ENCODE data around the gene UBE2L3. TPM values are rescaled to one million over a fixed set of nuclear protein-coding genes. Genes with fewer than 3 reads are reported as not detected.
A peak's percentile ranks its signal among the peaks of the same experiment; 100 is the strongest.

UBE2L3 gene
- total and polyA plus RNA-seq, 2 of the 8 experiments (the other 6 are each of a cell fraction or from before 2014, with no cell fraction given): 63.5 to 90.0 TPM

GRCh38 chr22:21629255-21630149 is 62.0 kb downstream of the UBE2L3 start, which contains the start of gene YDJC (continued):
- TF ChIP-seq TEAD4 (IDR thresholded peaks at IDR 0.05; ENCODE audit: low read depth, low read length): no peak
- no peak for TF ChIP-seq TCF12 (IDR thresholded peaks at IDR 0.05; ENCODE audit: low read depth, low read length)
- TF ChIP-seq ZNF274 (IDR thresholded peaks at IDR 0.05; ENCODE audit: borderline replicate concordance, extremely low read depth, low read length): no peak
- no peak for TF ChIP-seq SRF (IDR thresholded peaks at IDR 0.05; ENCODE audit: low read depth, low read length)
- TF ChIP-seq YY1 (IDR thresholded peaks at IDR 0.05; ENCODE audit: low read depth, low read length): peak; percentile 58; the same call in 1 of the 2 replicates
- TF ChIP-seq CBX8 (IDR thresholded peaks at IDR 0.05; ENCODE audit: borderline replicate concordance, low read depth, low read length): no peak
- no peak for TF ChIP-seq CBX5 (IDR thresholded peaks at IDR 0.05; ENCODE audit: low read depth, low read length)
- no peak for TF ChIP-seq CEBPB (IDR thresholded peaks at IDR 0.05; ENCODE audit: low read depth, low read length)
- TF ChIP-seq SP1 (IDR thresholded peaks at IDR 0.05; ENCODE audit: low read depth, low read length): peak; percentile 45; the same call in 1 of the 2 replicates
- 0 out of 2 replicates have a peak, but pooled peaks have one; percentile 3 for TF ChIP-seq RXRA (IDR thresholded peaks at IDR 0.05; ENCODE audit: insufficient read depth, low read depth, low read length)
- TF ChIP-seq EZH2 (IDR thresholded peaks at IDR 0.05; ENCODE audit: low read depth, low read length, severe bottlenecking): no peak
- no peak for TF ChIP-seq BRCA1 (IDR thresholded peaks at IDR 0.05; ENCODE audit: low read depth, low read length)
- peak; percentile 13 to 82; a peak in 1 of 4 replicates for TF ChIP-seq HDAC2 (IDR thresholded peaks at IDR 0.05; ENCODE audit: borderline replicate concordance in 1 of 2, low read depth in 2 of 2, low read length in 2 of 2)
- TF ChIP-seq CTCF (IDR thresholded peaks at IDR 0.05; ENCODE audit: control extremely low read depth in 1 of 3, insufficient read depth in 1 of 3, low read depth in 1 of 3, low read length in 3 of 3): peak; percentile 70 to 89 (median 73)
- TF ChIP-seq JUND (IDR thresholded peaks at IDR 0.05; ENCODE audit: low read length): no peak
- TF ChIP-seq FOSL1 (IDR thresholded peaks at IDR 0.05; ENCODE audit: insufficient read depth, low read depth, low read length): no peak
- peak; percentile 10; the same call in 1 of the 2 replicates for TF ChIP-seq RBBP5 (IDR thresholded peaks at IDR 0.05; ENCODE audit: borderline replicate concordance, low read depth, low read length)
- TF ChIP-seq KDM1A (IDR thresholded peaks at IDR 0.05; ENCODE audit: borderline replicate concordance, low read length): peak; percentile 56; the same call in 1 of the 2 replicates
- no peak for TF ChIP-seq EP300 (IDR thresholded peaks at IDR 0.05; ENCODE audit: borderline replicate concordance in 1 of 2, low read depth in 2 of 2, low read length in 2 of 2)
- no peak for TF ChIP-seq NRF1 (IDR thresholded peaks at IDR 0.05; ENCODE audit: low read depth, low read length)
